ENCODE data around the gene MYL4. TPM values are rescaled to one million over a fixed set of nuclear protein-coding genes. Genes with fewer than 3 reads are reported as not detected.

Gene MYL4
- total RNA-seq, 1 donor from 2014 or later: 2.2 TPM

DNA sequence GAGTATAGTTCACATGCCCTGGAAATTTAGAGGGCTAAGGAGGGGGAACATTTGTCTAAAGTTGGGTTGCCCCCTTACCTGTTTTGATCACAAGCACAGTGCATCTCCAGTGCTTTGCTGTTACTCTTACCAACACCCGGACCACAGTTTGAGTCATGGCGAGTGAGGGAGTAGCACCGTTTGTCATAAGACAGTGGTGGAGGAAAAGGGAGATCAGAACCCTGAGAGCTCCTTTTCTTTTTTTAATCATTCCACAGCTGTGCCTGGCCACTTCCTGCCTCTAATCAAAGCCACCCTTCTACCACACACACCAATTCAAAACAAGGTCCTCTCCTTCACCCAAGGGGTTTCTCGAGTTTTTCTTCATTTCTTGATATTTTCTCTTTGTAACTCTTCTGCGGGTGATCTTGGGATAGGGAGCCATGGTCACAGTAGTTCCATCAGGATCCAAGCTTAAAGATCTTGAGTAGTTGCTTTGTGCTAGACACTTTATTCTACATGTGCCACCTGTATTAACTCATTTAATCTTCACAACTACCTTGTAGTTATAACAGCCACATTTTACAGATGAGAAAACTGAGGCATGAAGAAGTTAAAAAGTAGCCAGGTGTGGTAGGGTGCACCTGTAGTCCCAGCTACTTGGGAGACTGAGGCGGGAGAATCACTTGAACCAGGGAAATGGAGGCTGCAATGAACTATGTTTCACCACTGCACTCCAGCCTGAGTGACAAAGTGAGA is 5.0 kb upstream of the MYL4 start:
- H3K4me1 Mint-ChIP-seq (ENCODE audit: unreplicated experiment): peaks cover 19% of the 10 kb centered on the region
- no peak for DNase-seq (ENCODE audit: low spot score)
- peaks cover 1% of the 10 kb centered on the region for H3K27me3 Mint-ChIP-seq (ENCODE audit: unreplicated experiment)

DNA sequence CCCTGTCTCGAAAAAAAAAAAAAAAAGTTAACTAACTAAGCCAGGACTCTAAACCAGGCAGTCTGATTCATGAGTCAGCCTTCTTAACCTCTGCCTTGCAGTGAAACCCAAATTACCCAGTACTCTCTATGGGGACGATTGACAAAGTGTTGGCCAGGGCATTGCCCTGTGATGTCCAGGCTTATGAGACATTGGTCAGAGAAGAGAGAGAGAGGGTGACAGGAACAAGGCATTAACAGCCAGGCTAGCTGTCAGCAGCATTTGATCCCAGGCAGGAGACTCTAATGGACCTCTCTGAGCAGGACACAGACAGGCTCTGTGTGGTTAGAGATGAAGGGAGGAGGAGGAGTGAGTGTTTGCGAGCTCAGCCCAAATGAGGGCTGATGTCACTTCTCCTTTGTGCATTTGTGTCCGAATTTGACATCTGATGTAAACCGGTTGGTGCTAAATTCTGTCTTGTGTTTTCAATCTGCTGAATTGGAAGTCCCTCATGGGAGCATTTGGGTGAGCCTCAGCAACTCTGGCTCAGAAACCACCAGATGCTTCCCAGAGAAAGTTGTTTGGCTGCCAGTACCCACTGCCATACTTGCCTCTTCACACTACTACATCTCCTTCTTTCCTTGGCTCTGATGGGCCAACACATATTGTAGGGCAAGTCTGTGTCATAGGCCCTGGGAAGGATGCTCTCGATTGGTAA is 4.3 kb upstream of the MYL4 start:
- DNase-seq (ENCODE audit: low spot score): no peak
- Mint-ChIP-seq H3K4me1 (ENCODE audit: unreplicated experiment) (peaks cover 19% of the 10 kb centered on the region), H3K4me3 (ENCODE audit: unreplicated experiment) (no peak overlapping the region), H3K9me3 (ENCODE audit: unreplicated experiment) (no peaks in the 10 kb centered on the region), H3K27ac (ENCODE audit: unreplicated experiment) (no peak overlapping the region), H3K36me3 (ENCODE audit: low read depth, unreplicated experiment) (no peaks in the 10 kb centered on the region), H3K27me3 (ENCODE audit: unreplicated experiment) (peaks cover 4% of the 10 kb centered on the region)
- TF ChIP-seq, protein P1, sequence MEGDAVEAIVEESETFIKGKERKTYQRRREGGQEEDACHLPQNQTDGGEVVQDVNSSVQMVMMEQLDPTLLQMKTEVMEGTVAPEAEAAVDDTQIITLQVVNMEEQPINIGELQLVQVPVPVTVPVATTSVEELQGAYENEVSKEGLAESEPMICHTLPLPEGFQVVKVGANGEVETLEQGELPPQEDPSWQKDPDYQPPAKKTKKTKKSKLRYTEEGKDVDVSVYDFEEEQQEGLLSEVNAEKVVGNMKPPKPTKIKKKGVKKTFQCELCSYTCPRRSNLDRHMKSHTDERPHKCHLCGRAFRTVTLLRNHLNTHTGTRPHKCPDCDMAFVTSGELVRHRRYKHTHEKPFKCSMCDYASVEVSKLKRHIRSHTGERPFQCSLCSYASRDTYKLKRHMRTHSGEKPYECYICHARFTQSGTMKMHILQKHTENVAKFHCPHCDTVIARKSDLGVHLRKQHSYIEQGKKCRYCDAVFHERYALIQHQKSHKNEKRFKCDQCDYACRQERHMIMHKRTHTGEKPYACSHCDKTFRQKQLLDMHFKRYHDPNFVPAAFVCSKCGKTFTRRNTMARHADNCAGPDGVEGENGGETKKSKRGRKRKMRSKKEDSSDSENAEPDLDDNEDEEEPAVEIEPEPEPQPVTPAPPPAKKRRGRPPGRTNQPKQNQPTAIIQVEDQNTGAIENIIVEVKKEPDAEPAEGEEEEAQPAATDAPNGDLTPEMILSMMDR (IDR thresholded peaks at IDR 0.05; ENCODE audit: unreplicated experiment): no peak

More for the DNA sequence above, 5.0 kb upstream of the MYL4 start:
- no peak overlapping the region for H3K4me3 Mint-ChIP-seq (ENCODE audit: unreplicated experiment)
- no peaks in the 10 kb centered on the region for H3K9me3 Mint-ChIP-seq (ENCODE audit: unreplicated experiment)
- TF ChIP-seq, protein P1 (IDR thresholded peaks at IDR 0.05; ENCODE audit: unreplicated experiment): no peak
- H3K36me3 Mint-ChIP-seq (ENCODE audit: low read depth, unreplicated experiment): no peaks in the 10 kb centered on the region
- no peak overlapping the region for H3K27ac Mint-ChIP-seq (ENCODE audit: unreplicated experiment)

- Mint-ChIP-seq H3K4me1 (ENCODE audit: unreplicated experiment) (peaks cover 15% of the 10 kb centered on the region), H3K27ac (ENCODE audit: unreplicated experiment) (no peak overlapping the region), H3K27me3 (ENCODE audit: unreplicated experiment) (peaks cover 4% of the 10 kb centered on the region), H3K4me3 (ENCODE audit: unreplicated experiment) (no peak overlapping the region), H3K36me3 (ENCODE audit: low read depth, unreplicated experiment) (no peaks in the 10 kb centered on the region), H3K9me3 (ENCODE audit: unreplicated experiment) (no peaks in the 10 kb centered on the region)
- no peak for DNase-seq (ENCODE audit: low spot score)
- TF ChIP-seq, protein P1 (IDR thresholded peaks at IDR 0.05; ENCODE audit: unreplicated experiment): no peak
These were observed 3.7 kb upstream of the MYL4 start for GRCh38 chr17:47205419-47205963.

DNA sequence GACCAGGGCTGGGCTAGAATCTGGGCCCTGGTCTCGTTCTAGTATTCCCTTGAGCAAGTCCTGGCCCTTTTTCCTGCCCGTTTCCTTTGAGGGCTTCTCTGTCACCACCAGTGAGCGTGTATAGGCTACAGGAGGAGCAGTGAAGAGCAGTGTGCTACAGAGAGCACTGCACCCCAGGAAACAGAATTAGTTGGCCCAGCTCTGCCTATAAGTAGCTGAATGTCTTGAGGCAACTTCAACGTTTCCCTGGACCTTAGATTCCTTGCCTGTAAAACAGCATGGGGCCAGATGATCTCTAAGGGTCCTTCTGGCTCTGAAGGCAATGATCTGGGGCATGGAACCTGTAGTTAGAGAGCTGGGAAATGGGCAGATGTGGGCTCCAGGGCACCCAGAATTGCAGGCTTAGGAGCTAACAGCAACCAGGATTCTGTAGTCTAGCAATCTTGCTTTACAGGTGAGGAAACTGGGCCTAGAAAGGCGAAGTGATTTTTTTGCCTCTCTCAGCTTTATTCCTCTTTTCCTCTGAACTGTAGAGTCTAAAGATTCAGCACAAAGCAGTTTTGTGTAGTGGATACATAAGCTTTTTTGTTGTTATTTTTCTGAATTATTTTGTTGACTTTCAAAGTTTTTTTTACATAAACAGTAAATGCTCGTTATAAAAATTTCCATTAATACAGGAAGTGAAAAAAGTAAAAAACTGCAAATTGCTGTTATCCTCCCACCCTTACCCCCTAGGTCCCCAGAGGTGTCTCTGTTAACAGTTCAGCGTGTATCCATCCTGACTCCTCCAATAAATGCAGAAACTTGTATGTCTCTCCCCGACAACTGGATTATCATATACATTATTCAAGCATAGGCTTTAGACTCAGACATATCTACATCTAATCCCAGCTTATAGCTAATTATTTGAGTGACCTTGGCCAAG is 1.7 kb upstream of the MYL4 start:
- no peak for DNase-seq (ENCODE audit: low spot score)
- no peak overlapping the region for H3K27ac Mint-ChIP-seq (ENCODE audit: unreplicated experiment)

More for the DNA sequence above, 1.7 kb upstream of the MYL4 start:
- Mint-ChIP-seq H3K36me3 (ENCODE audit: low read depth, unreplicated experiment) (no peaks in the 10 kb centered on the region), H3K9me3 (ENCODE audit: unreplicated experiment) (no peaks in the 10 kb centered on the region), H3K27me3 (ENCODE audit: unreplicated experiment) (peaks cover 3% of the 10 kb centered on the region), H3K4me1 (ENCODE audit: unreplicated experiment) (peaks cover 14% of the 10 kb centered on the region), H3K4me3 (ENCODE audit: unreplicated experiment) (no peak overlapping the region)
- TF ChIP-seq, protein P1 (IDR thresholded peaks at IDR 0.05; ENCODE audit: unreplicated experiment): no peak
